ENCODE measurements around the gene AAMP. TPM values are rescaled to one million over a fixed set of nuclear protein-coding genes. Genes with fewer than 3 reads are reported as not detected.

AAMP gene
- total RNA-seq, 4 donors from 2014 or later: 104 to 169 (median 144) TPM

- DNase-seq (ENCODE audit: extremely low spot score): no peak
- 60% methylated on average over 3 of the region's 3 CpGs for WGBS
- no peaks in the 10 kb centered on the region for H3K27me3 ChIP-seq
- TF ChIP-seq POLR2AphosphoS5 (IDR thresholded peaks at IDR 0.05) (no peak), CTCF (IDR thresholded peaks at IDR 0.05) (no peak), POLR2A (IDR thresholded peaks at IDR 0.05; ENCODE audit: low read depth) (no peak), EP300 (IDR thresholded peaks at IDR 0.05) (no peak)
- peaks cover 53 to 62% (median 56%) of the 10 kb centered on the region in 4 donors for H3K4me1 ChIP-seq
- intact Hi-C loops (cut with DNase I): loop anchor here (10.0 kb wide), 1 partner anchor 283 kb away; the partner anchor contains the start of genes CNOT9 and USP37
- no peak overlapping the region for H3K4me3 ChIP-seq
- peaks cover 47 to 71% (median 63%) of the 10 kb centered on the region in 4 donors for H3K36me3 ChIP-seq
- H3K9me3 ChIP-seq: no peaks in the 10 kb centered on the region
- H3K27ac ChIP-seq (replicated peaks in 1 of 4): peak overlapping the region; percentile 93 to 100 (median 96)
These were observed 11.5 kb upstream of the AAMP start for GRCh38 chr2:218281449-218281848.

- Histone ChIP-seq H3K27ac (replicated peaks in 1 of 4) (no peak overlapping the region), H3K27me3 (no peaks in the 10 kb centered on the region), H3K4me1 (peaks cover 42 to 56% (median 47%) of the 10 kb centered on the region in 4 donors), H3K9me3 (no peaks in the 10 kb centered on the region), H3K4me3 (no peak overlapping the region), H3K36me3 (peaks cover 58 to 82% (median 74%) of the 10 kb centered on the region in 4 donors)
- 95% methylated on average over 14 of the region's 14 CpGs for WGBS
- intact Hi-C loops (cut with DNase I): loop anchor here (10.0 kb wide), 1 partner anchor 284 kb away; the partner anchor contains the start of genes CNOT9 and USP37
- DNase-seq (ENCODE audit: extremely low spot score): no peak
- TF ChIP-seq POLR2AphosphoS5 (IDR thresholded peaks at IDR 0.05): no peak
- no peak for TF ChIP-seq EP300 (IDR thresholded peaks at IDR 0.05)
- TF ChIP-seq POLR2A (IDR thresholded peaks at IDR 0.05; ENCODE audit: low read depth): no peak
- TF ChIP-seq CTCF (IDR thresholded peaks at IDR 0.05): no peak
These were observed 10.4 kb upstream of the AAMP start for GRCh38 chr2:218280260-218280870.

- 82% methylated on average over 10 of the region's 16 CpGs for WGBS
- DNase-seq (ENCODE audit: extremely low spot score): no peak
- no peaks in the 10 kb centered on the region for H3K27me3 ChIP-seq
- no peaks in the 10 kb centered on the region for H3K9me3 ChIP-seq
- H3K4me1 ChIP-seq: peaks cover 28 to 56% (median 32%) of the 10 kb centered on the region in 4 donors
- TF ChIP-seq EP300 (IDR thresholded peaks at IDR 0.05) (no peak), CTCF (IDR thresholded peaks at IDR 0.05) (no peak), POLR2A (IDR thresholded peaks at IDR 0.05; ENCODE audit: low read depth) (no peak), POLR2AphosphoS5 (IDR thresholded peaks at IDR 0.05) (no peak)
- no peak overlapping the region for H3K4me3 ChIP-seq
- intact Hi-C loops (cut with DNase I): no loop called here
- peak overlapping the region in 3 of 4 donors; percentile 14 to 20 (median 15) for H3K27ac ChIP-seq (replicated peaks in 1 of 4)
- H3K36me3 ChIP-seq: peaks cover 74 to 98% (median 90%) of the 10 kb centered on the region in 4 donors
These were observed 8.8 kb upstream of the AAMP start for GRCh38 chr2:218278531-218279360.

GRCh38 chr2:218277921-218278320 lies 8.0 kb upstream of the AAMP start:
- Histone ChIP-seq H3K4me3 (no peak overlapping the region), H3K27me3 (no peaks in the 10 kb centered on the region), H3K4me1 (peaks cover 25 to 56% (median 32%) of the 10 kb centered on the region in 4 donors), H3K27ac (replicated peaks in 1 of 4) (peak overlapping the region in 3 of 4 donors; percentile 7 to 79 (median 24)), H3K9me3 (no peaks in the 10 kb centered on the region), H3K36me3 (peaks cover 77 to 98% (median 91%) of the 10 kb centered on the region in 4 donors)
- TF ChIP-seq POLR2AphosphoS5 (IDR thresholded peaks at IDR 0.05) (no peak), EP300 (IDR thresholded peaks at IDR 0.05) (no peak), CTCF (IDR thresholded peaks at IDR 0.05) (no peak), POLR2A (IDR thresholded peaks at IDR 0.05; ENCODE audit: low read depth) (no peak)
- 83% methylated on average over 7 of the region's 7 CpGs for WGBS
- intact Hi-C loops (cut with DNase I): no loop called here
- DNase-seq (ENCODE audit: extremely low spot score): no peak

Data from esophagus muscularis mucosa (tissue), 4 donors.